H1 (cell line): ENCODE measurements around the gene NLK. TPM values are rescaled to one million over a fixed set of nuclear protein-coding genes. Genes with fewer than 3 reads are reported as not detected.

Experiments used
- CTCF ChIA-PET: fragments of 300-600 bp; sonication (Branson Sonifier 250); formaldehyde crosslinking; loops from one replicate; lab custom pipeline; 2021; ENCODE audit not compliant: partially characterized antibody; lab: Charles Lee
- POLR2A ChIA-PET: fragments of 300-600 bp; sonication (Branson Sonifier 250); formaldehyde crosslinking; loops from one replicate; lab custom pipeline; 2021; ENCODE audit warnings: inconsistent platforms; ENCODE audit not compliant: partially characterized antibody; lab: Charles Lee
- DNase-seq, 2 experiments: peaks; one replicate each; pipeline versions ENCODE4 v3.0.0 to v3.0.0-alpha.2; 2010 to 2022; ENCODE audit warnings: low spot score in 2 of 2, low read depth in 1 of 2, mixed read lengths in 1 of 2
- FAIRE-seq: peaks from 2 replicates; lab custom pipeline; 2011; peaks lifted over from hg19 to GRCh38; lab: Jason Lieb, UNC
- H2AFZ ChIP-seq: 2 replicates; pipeline ENCODE4 v1.8.1; 2012; ENCODE audit warnings: low read length, inconsistent platforms
- H2AK5ac ChIP-seq: 2 replicates; pipeline ENCODE4 v1.6.1; 2013; ENCODE audit warnings: low read depth, low read length
- H2BK120ac ChIP-seq: replicated peaks from 2 replicates; pipeline ENCODE3; 2013; ENCODE audit warnings: low read depth, low read length, inconsistent platforms
- H2BK12ac ChIP-seq: 2 replicates; pipeline ENCODE4 v1.6.1; 2013; ENCODE audit warnings: low read depth, low read length
- H2BK15ac ChIP-seq: 2 replicates; pipeline ENCODE4 v1.6.1; 2013; ENCODE audit warnings: low read length
- H2BK20ac ChIP-seq: 2 replicates; pipeline ENCODE4 v1.6.1; 2013; ENCODE audit warnings: low read length
- H2BK5ac ChIP-seq: 2 replicates; pipeline ENCODE4 v1.6.1; 2013; ENCODE audit warnings: low read depth, low read length
- H3K14ac ChIP-seq: 2 replicates; pipeline ENCODE4 v1.6.1; 2013; ENCODE audit warnings: inconsistent platforms; ENCODE audit not compliant: insufficient read length
- H3K18ac ChIP-seq: 2 replicates; pipeline ENCODE4 v1.6.1; 2013; ENCODE audit warnings: low read length; ENCODE audit errors: extremely low read depth
- H3K23ac ChIP-seq: 2 replicates; pipeline ENCODE4 v1.6.1; 2013; ENCODE audit warnings: inconsistent platforms; ENCODE audit not compliant: insufficient read length
- H3K23me2 ChIP-seq: 2 replicates; pipeline ENCODE4 v1.6.1; 2013; ENCODE audit warnings: low read depth, low read length
- H3K27ac ChIP-seq: 2 replicates; pipeline ENCODE4 v1.6.1; 2011; ENCODE audit warnings: low read depth, low read length, inconsistent platforms
- H3K27me3 ChIP-seq, 4 experiments: replicated peaks in 1 of 4; 1 replicate in 1 of 4; 2 replicates in 3 of 4; pipeline versions ENCODE4 v1.6.1 to v1.8.1; 2011 to 2013; ENCODE audit warnings: low read length in 3 of 4, mild to moderate bottlenecking in 3 of 4, inconsistent platforms in 2 of 4, mixed read lengths in 2 of 4, moderate library complexity in 1 of 4; ENCODE audit not compliant: control insufficient read depth in 3 of 4, insufficient read depth in 3 of 4; ENCODE audit errors: extremely low read depth in 1 of 4
- H3K36me3 ChIP-seq, 4 experiments: 2 replicates each; pipeline versions ENCODE4 v1.6.1 to v1.8.1; 2011 to 2013; ENCODE audit warnings: mild to moderate bottlenecking in 4 of 4, low read length in 3 of 4, moderate library complexity in 2 of 4, control low read depth in 1 of 4, inconsistent platforms in 1 of 4; ENCODE audit not compliant: insufficient read depth in 4 of 4, control insufficient read depth in 2 of 4
- H3K4ac ChIP-seq: replicated peaks from 2 replicates; pipeline ENCODE3; 2013; ENCODE audit warnings: low read length, low read depth, mixed read lengths, inconsistent platforms; ENCODE audit not compliant: insufficient read length
- H3K4me1 ChIP-seq, 4 experiments: replicated peaks in 1 of 4; 1 replicate in 1 of 4; 2 replicates in 3 of 4; pipeline versions ENCODE4 v1.6.1 to v1.8.1; 2011 to 2013; ENCODE audit warnings: low read length in 3 of 4, inconsistent platforms in 2 of 4, mixed read lengths in 1 of 4; ENCODE audit not compliant: insufficient read depth in 4 of 4, control insufficient read depth in 3 of 4
- H3K4me2 ChIP-seq, 2 experiments: 2 replicates each; pipeline versions ENCODE4 v1.6.1 to v1.8.1; 2011 to 2013; ENCODE audit warnings: low read depth in 2 of 2, low read length in 2 of 2, control low read depth in 1 of 2, inconsistent platforms in 1 of 2, mild to moderate bottlenecking in 1 of 2; ENCODE audit not compliant: insufficient read depth in 1 of 2
- H3K4me3 ChIP-seq, 4 experiments: fragments of 200-600, 300-600 bp in 1 of 4; sonication (generic), shearing (Covaris generic), sonication (Bioruptor Twin) in 1 of 4; 2 replicates each; pipeline versions ENCODE4 v1.5.1 to v1.8.1; 2011 to 2016; ENCODE audit warnings: low read length in 4 of 4, low read depth in 3 of 4, control low read depth in 2 of 4, inconsistent platforms in 2 of 4, mild to moderate bottlenecking in 2 of 4, mixed read lengths in 1 of 4, moderate library complexity in 1 of 4; ENCODE audit not compliant: insufficient read depth in 2 of 4; ENCODE audit errors: extremely low read depth in 1 of 4
- H3K56ac ChIP-seq: replicated peaks from 2 replicates; pipeline ENCODE3; 2013; ENCODE audit warnings: low read depth, mild to moderate bottlenecking, mixed read lengths, low read length, inconsistent platforms; ENCODE audit not compliant: insufficient read length
- H3K79me1 ChIP-seq: 2 replicates; pipeline ENCODE4 v1.6.1; 2013; ENCODE audit warnings: low read depth, low read length, control low read depth
- H3K79me2 ChIP-seq, 2 experiments: 2 replicates each; pipeline versions ENCODE4 v1.6.1 to v1.8.1; 2012 to 2013; ENCODE audit warnings: low read length in 2 of 2, mild to moderate bottlenecking in 2 of 2, inconsistent platforms in 1 of 2; ENCODE audit not compliant: insufficient read depth in 2 of 2, control insufficient read depth in 1 of 2
- H3K9ac ChIP-seq, 4 experiments: replicated peaks in 1 of 4; 1 replicate in 1 of 4; 2 replicates in 3 of 4; pipeline versions ENCODE4 v1.6.1 to v1.8.1; 2011 to 2013; ENCODE audit warnings: low read depth in 3 of 4, low read length in 3 of 4, control low read depth in 2 of 4, mild to moderate bottlenecking in 2 of 4, moderate library complexity in 2 of 4, inconsistent platforms in 1 of 4; ENCODE audit errors: extremely low read depth in 1 of 4
- H3K9me3 ChIP-seq, 2 experiments: 2 replicates each; pipeline versions ENCODE4 v1.6.1 to v1.8.1; 2012 to 2013; ENCODE audit warnings: mild to moderate bottlenecking in 2 of 2, moderate library complexity in 2 of 2, control low read depth in 1 of 2, inconsistent platforms in 1 of 2, low read depth in 1 of 2, low read length in 1 of 2, mixed read lengths in 1 of 2; ENCODE audit not compliant: insufficient read depth in 2 of 2
- H4K20me1 ChIP-seq, 2 experiments: replicated peaks in 1 of 2; 2 replicates each; pipeline versions ENCODE3 to v1.8.1; 2011 to 2013; ENCODE audit warnings: inconsistent platforms in 2 of 2, low read length in 2 of 2, mild to moderate bottlenecking in 1 of 2; ENCODE audit not compliant: insufficient read depth in 2 of 2, control insufficient read depth in 1 of 2
- H4K5ac ChIP-seq: 2 replicates; pipeline ENCODE4 v1.6.1; 2013; ENCODE audit warnings: low read length, low read depth, mixed read lengths, inconsistent platforms; ENCODE audit not compliant: insufficient read length
- H4K8ac ChIP-seq: 2 replicates; pipeline ENCODE4 v1.8.0; 2013; ENCODE audit warnings: mild to moderate bottlenecking, moderate library complexity, low read length, inconsistent platforms; ENCODE audit not compliant: insufficient read depth; ENCODE audit errors: extremely low read depth
- H4K91ac ChIP-seq: replicated peaks from 2 replicates; pipeline ENCODE3; 2013; ENCODE audit warnings: low read length, mixed read lengths, inconsistent platforms; ENCODE audit not compliant: insufficient read length
- ATF2 ChIP-seq: IDR thresholded peaks from 2 replicates; pipeline ENCODE4 v1.6.1; 2012; ENCODE audit warnings: low read length, inconsistent platforms
- CTBP2 ChIP-seq: IDR thresholded peaks from 2 replicates; pipeline ENCODE4 v1.7.0; 2011; ENCODE audit warnings: borderline replicate concordance, mild to moderate bottlenecking, moderate library complexity, mixed read lengths, low read length; ENCODE audit not compliant: insufficient read depth, insufficient read length
- E2F6 ChIP-seq: IDR thresholded peaks from 2 replicates; pipeline ENCODE4 v1.6.1; 2012; ENCODE audit warnings: inconsistent platforms
- JUN ChIP-seq: IDR thresholded peaks from 2 replicates; pipeline ENCODE4 v1.6.1; 2011; ENCODE audit warnings: low read depth, mild to moderate bottlenecking, improper control_type of control experiment, low read length
- KDM1A ChIP-seq: fragments of 200-600, 300-600 bp; sonication (generic); IDR thresholded peaks from 2 replicates; pipeline ENCODE4 v1.7.1; 2016; ENCODE audit warnings: mild to moderate bottlenecking, low read length, borderline replicate concordance
- NRF1 ChIP-seq: IDR thresholded peaks from 2 replicates; pipeline ENCODE4 v1.6.1; 2011; ENCODE audit warnings: mild to moderate bottlenecking, low read depth, low read length, improper control_type of control experiment
- RFX5 ChIP-seq: IDR thresholded peaks from 2 replicates; pipeline ENCODE4 v1.6.1; 2011; ENCODE audit warnings: low read depth, low read length, improper control_type of control experiment, borderline replicate concordance
- SUZ12 ChIP-seq: fragments of 200-600 bp; sonication (generic); IDR thresholded peaks from 2 replicates; pipeline ENCODE4 v1.6.1; 2012; ENCODE audit warnings: mild to moderate bottlenecking, inconsistent platforms, low read length, moderate library complexity, mixed read lengths
- TEAD4 ChIP-seq: IDR thresholded peaks from 2 replicates; pipeline ENCODE4 v1.6.1; 2012; ENCODE audit warnings: low read depth, low read length, inconsistent platforms, mixed read lengths
- USF2 ChIP-seq: IDR thresholded peaks from 2 replicates; pipeline ENCODE4 v1.6.1; 2011; ENCODE audit warnings: low read length, improper control_type of control experiment
- WGBS, 2 experiments: shearing (Covaris generic) in 1 of 2; methylation state at CpG; one replicate each; pipeline versions ENCODE4 v1.1.6 to v1.1.7; 2013 to 2015; ENCODE audit warnings: low lambda C conversion rate in 2 of 2, mixed read lengths in 2 of 2, inconsistent platforms in 1 of 2, low coverage in 1 of 2, missing lambda C conversion rate in 1 of 2; ENCODE audit not compliant: insufficient replicate concordance in 2 of 2, insufficient coverage in 1 of 2, insufficient read length in 1 of 2; ENCODE audit errors: extremely low coverage in 1 of 2, missing lambda C conversion rate in 1 of 2; 5-methylcytosine and 5-hydroxymethylcytosine counted together
- polyA plus RNA-seq, 7 experiments: library from polyadenylated mRNA; depleted of rRNA in 3 of 7; stranded (reverse) in 5 of 7; unstranded in 2 of 7; fragments of >200 nt in 5 of 7; fragments of 200-250 nt in 2 of 7; gene quantifications; 1 replicate in 5 of 7; 2 replicates in 1 of 7; 4 replicates in 1 of 7; pipeline versions ENCODE4 v1.2.1 to v1.2.3, GENCODE V29; 2011 to 2013; ENCODE audit warnings: missing spikeins in 2 of 7, mixed read lengths in 2 of 7
- total RNA-seq: library from RNA; stranded (reverse); fragmentation: NEBNext Ultra II Directional; extraction: Animal tissue kit (Norgen Biotek cat#: 25700); gene quantifications from 2 replicates; pipeline ENCODE4 v1.2.1, GENCODE V29; 2021

Gene NLK
- total and polyA plus RNA-seq, 2 of the 8 experiments (the other 6 are each of a cell fraction or from before 2014, with no cell fraction given), result 30.8 to 49.9 TPM

- CTCF ChIA-PET, result no interaction called here
- H3K56ac ChIP-seq, result no peak overlapping the region
- H4K8ac ChIP-seq, result no peak overlapping the region
- no peak overlapping the region for H3K18ac ChIP-seq
- POLR2A ChIA-PET, result no interaction called here
- no peak overlapping the region for H2AK5ac ChIP-seq
- H3K23ac ChIP-seq, result no peak overlapping the region
- no peak overlapping the region for H2BK120ac ChIP-seq
- H2AFZ ChIP-seq, result no peak overlapping the region
- no peak overlapping the region for H4K91ac ChIP-seq
- H3K23me2 ChIP-seq, result no peaks in the 10 kb centered on the region
- peaks cover 7% of the 10 kb centered on the region in 2 experiments for H4K20me1 ChIP-seq
- H3K14ac ChIP-seq, result no peak overlapping the region
- FAIRE-seq, result no peak
- no peak overlapping the region for H2BK12ac ChIP-seq
- peaks cover 0 to 95% of the 10 kb centered on the region in 2 experiments; a peak in 3 of 4 replicates for H3K79me2 ChIP-seq
- no peaks in the 10 kb centered on the region for H3K36me3 ChIP-seq
- no peak overlapping the region for H3K27ac ChIP-seq
- no peaks in the 10 kb centered on the region for H3K9me3 ChIP-seq
- H3K79me1 ChIP-seq, result peaks cover 2% of the 10 kb centered on the region; the same call in 1 of the 2 replicates
- no peak for DNase-seq
- 88% methylated on average over 1 of the region's 1 CpG; no CpG with 5 or more reads in 1 of the 2 experiments for WGBS, 2 experiments
- no peaks in the 10 kb centered on the region for H3K27me3 ChIP-seq
- H4K5ac ChIP-seq, result no peak overlapping the region
- no peak overlapping the region for H2BK15ac ChIP-seq
- H3K4ac ChIP-seq, result no peak overlapping the region
- H3K4me1 ChIP-seq, result 0 out of 7 replicates have a peak, but pooled peaks cover 0 to 2% (median 0%) of the 10 kb centered on the region in 4 experiments
- H3K9ac ChIP-seq, result no peak overlapping the region
- no peak overlapping the region for H2BK5ac ChIP-seq
- no peak overlapping the region for H3K4me2 ChIP-seq
- no peak overlapping the region for H2BK20ac ChIP-seq
- H3K4me3 ChIP-seq, result no peak overlapping the region
- no peak for TF ChIP-seq USF2
- TF ChIP-seq NRF1, result no peak
- no peak for TF ChIP-seq ATF2
- no peak for TF ChIP-seq SUZ12
- TF ChIP-seq TEAD4, result no peak
- TF ChIP-seq RFX5, result no peak
- TF ChIP-seq E2F6, result no peak
- no peak for TF ChIP-seq JUN
- TF ChIP-seq KDM1A, result no peak
- no peak for TF ChIP-seq CTBP2
Measured at GRCh38 chr17:28069061-28069460, 26.6 kb downstream of the NLK start.
